ENCODE measurements around the gene CLEC11A.
"Not testable (repeated sequence)": the region's sequence is repeated elsewhere in the genome, so short reads cannot be mapped to it uniquely, and the experiment has no call there.

- not testable (repeated sequence) for TF ChIP-seq EZH2 (IDR thresholded peaks at IDR 0.05); POLR2AphosphoS5 (IDR thresholded peaks at IDR 0.05; ENCODE audit: borderline replicate concordance, low read depth, low read length)
Measured at GRCh38 chr19:50773454-50773853, 50.3 kb downstream of the CLEC11A start.

Data from SK-N-MC (cell line).